ENCODE data around the gene CYP11A1. TPM values are rescaled to one million over a fixed set of nuclear protein-coding genes. Genes with fewer than 3 reads are reported as not detected.

Gene CYP11A1
- total and polyA plus RNA-seq, 2 donors (not counting 1 experiment from before 2014, with no cell fraction given), result not detected

DNA sequence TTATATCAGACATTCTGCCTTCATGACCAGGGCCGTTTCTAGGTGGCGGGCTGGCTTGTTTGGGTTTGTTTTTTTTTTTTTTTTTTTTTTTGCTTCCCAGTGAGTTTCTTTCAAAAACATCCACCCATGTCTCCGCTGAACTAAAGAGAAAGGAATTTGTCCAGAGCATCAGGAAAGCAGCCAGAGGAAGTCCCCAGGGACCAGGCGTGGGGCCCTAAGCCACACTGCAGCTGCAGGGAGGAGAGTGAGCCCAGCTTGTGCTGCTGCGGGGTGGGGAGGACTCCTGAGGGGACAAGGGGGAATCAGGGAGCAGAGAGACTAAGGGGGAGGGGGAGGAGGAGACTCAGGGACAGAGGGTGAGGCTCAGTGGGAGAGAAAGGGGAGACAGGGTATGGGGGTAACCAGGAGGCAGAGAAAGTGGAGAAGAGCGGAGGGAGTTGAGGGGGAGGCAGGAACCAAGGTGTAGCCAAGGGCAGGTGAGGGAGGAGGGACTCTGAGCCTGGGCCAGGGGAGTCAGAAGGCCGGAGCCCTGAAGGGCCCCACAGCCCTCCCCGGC is 49.5 kb downstream of the CYP11A1 start:
- Histone ChIP-seq H3K9me3 (ENCODE audit: control extremely low read depth in 1 of 3, control insufficient read depth in 2 of 3, insufficient read depth in 1 of 3, low read length in 2 of 3) (no peaks in the 10 kb centered on the region), H4K20me1 (ENCODE audit: control insufficient read depth, insufficient read depth, low read length, poor library complexity, severe bottlenecking) (no peaks in the 10 kb centered on the region), H3K4me3 (ENCODE audit: control extremely low read depth in 1 of 5, extremely low read depth in 1 of 5, insufficient read depth in 1 of 5, low read depth in 2 of 5, low read length in 4 of 5) (no peak overlapping the region), H2AFZ (ENCODE audit: insufficient read depth, low read depth, low read length, poor library complexity, severe bottlenecking) (no peak overlapping the region), H3K36me3 (replicated peaks in 1 of 2; ENCODE audit: control extremely low read depth in 1 of 2, control insufficient read depth in 1 of 2, extremely low read depth in 1 of 2, insufficient read depth in 2 of 2, low read length in 1 of 2) (no peaks in the 10 kb centered on the region), H3K27ac (ENCODE audit: low read length in 2 of 2) (no peak overlapping the region), H3K27me3 (replicated peaks in 1 of 4; ENCODE audit: control extremely low read depth in 1 of 4, control insufficient read depth in 3 of 4, insufficient read depth in 4 of 4, low read length in 3 of 4) (peaks cover 0 to 11% (median 0%) of the 10 kb centered on the region in 4 experiments), H3K4me2 (replicated peaks; ENCODE audit: low read depth, low read length, poor library complexity, severe bottlenecking) (no peak overlapping the region), H3K79me2 (ENCODE audit: control insufficient read depth, insufficient read depth, low read length) (no peaks in the 10 kb centered on the region), H3K4me1 (ENCODE audit: control insufficient read depth in 2 of 2, insufficient read depth in 2 of 2, low read length in 2 of 2) (peaks cover 8 to 34% of the 10 kb centered on the region in 2 donors), H3K9ac (ENCODE audit: low read length) (no peak overlapping the region)
- 34% methylated on average over 3 of the region's 8 CpGs for WGBS (ENCODE audit: insufficient coverage)
- Mint-ChIP-seq H3K4me1 (peaks cover 13% of the 10 kb centered on the region), H3K4me3 (no peak overlapping the region), H3K9me3 (ENCODE audit: insufficient read depth) (no peaks in the 10 kb centered on the region), H3K27ac (no peak overlapping the region), H3K27me3 (peaks cover 7% of the 10 kb centered on the region)
- ChIA-PET POLR2A (interaction anchor here (0.6 kb wide), 1 partner anchor 1152 kb away, joined by 7 read pairs; no protein-coding TSS in a partner anchor), CTCF (interaction anchor here (0.6 to 3.2 kb wide), 2 partner anchors 10 to 17 kb away, joined by 3 to 17 read pairs; no protein-coding TSS in a partner anchor)
- DNase-seq (no peak), ATAC-seq (ENCODE audit: low read depth) (no peak)
- intact Hi-C loops (cut with micrococcal nuclease), result no loop called here
- TF ChIP-seq EZH2 (IDR thresholded peaks at IDR 0.05; ENCODE audit: borderline replicate concordance, insufficient read depth, low read depth, low read length, poor library complexity, severe bottlenecking), result no peak
- TF ChIP-seq, protein P1, sequence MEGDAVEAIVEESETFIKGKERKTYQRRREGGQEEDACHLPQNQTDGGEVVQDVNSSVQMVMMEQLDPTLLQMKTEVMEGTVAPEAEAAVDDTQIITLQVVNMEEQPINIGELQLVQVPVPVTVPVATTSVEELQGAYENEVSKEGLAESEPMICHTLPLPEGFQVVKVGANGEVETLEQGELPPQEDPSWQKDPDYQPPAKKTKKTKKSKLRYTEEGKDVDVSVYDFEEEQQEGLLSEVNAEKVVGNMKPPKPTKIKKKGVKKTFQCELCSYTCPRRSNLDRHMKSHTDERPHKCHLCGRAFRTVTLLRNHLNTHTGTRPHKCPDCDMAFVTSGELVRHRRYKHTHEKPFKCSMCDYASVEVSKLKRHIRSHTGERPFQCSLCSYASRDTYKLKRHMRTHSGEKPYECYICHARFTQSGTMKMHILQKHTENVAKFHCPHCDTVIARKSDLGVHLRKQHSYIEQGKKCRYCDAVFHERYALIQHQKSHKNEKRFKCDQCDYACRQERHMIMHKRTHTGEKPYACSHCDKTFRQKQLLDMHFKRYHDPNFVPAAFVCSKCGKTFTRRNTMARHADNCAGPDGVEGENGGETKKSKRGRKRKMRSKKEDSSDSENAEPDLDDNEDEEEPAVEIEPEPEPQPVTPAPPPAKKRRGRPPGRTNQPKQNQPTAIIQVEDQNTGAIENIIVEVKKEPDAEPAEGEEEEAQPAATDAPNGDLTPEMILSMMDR (IDR thresholded peaks at IDR 0.05), result no peak

DNA sequence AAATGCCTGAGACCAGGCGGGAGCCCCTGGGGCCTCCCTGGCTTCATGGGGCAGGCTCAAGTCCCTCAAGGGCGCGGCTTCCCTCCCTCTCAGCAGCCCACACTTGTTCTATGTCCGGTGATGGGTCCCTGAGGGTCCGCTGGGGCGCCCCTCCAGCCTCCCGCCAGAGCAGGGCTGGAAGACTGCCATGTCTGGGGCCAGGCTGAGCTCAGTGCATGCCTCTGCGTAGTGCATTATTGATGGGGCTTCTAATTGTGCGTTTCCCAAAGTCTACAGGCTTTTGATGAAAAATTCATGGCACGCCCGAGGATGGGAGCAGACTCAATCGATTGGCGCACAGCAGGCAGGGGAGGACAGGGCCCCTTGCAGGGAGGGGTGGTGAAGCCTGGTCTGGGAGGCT is 51.3 kb downstream of the CYP11A1 start:
- WGBS (ENCODE audit: insufficient coverage), result 64% methylated on average over 13 of the region's 13 CpGs
- Histone ChIP-seq H3K9me3 (ENCODE audit: control extremely low read depth in 1 of 3, control insufficient read depth in 2 of 3, insufficient read depth in 1 of 3, low read length in 2 of 3) (no peaks in the 10 kb centered on the region), H4K20me1 (ENCODE audit: control insufficient read depth, insufficient read depth, low read length, poor library complexity, severe bottlenecking) (no peaks in the 10 kb centered on the region), H3K27ac (ENCODE audit: low read length in 2 of 2) (no peak overlapping the region), H2AFZ (ENCODE audit: insufficient read depth, low read depth, low read length, poor library complexity, severe bottlenecking) (no peak overlapping the region), H3K4me2 (replicated peaks; ENCODE audit: low read depth, low read length, poor library complexity, severe bottlenecking) (no peak overlapping the region), H3K9ac (ENCODE audit: low read length) (no peak overlapping the region), H3K36me3 (replicated peaks in 1 of 2; ENCODE audit: control extremely low read depth in 1 of 2, control insufficient read depth in 1 of 2, extremely low read depth in 1 of 2, insufficient read depth in 2 of 2, low read length in 1 of 2) (no peaks in the 10 kb centered on the region), H3K4me3 (ENCODE audit: control extremely low read depth in 1 of 5, extremely low read depth in 1 of 5, insufficient read depth in 1 of 5, low read depth in 2 of 5, low read length in 4 of 5) (no peak overlapping the region), H3K27me3 (replicated peaks in 1 of 4; ENCODE audit: control extremely low read depth in 1 of 4, control insufficient read depth in 3 of 4, insufficient read depth in 4 of 4, low read length in 3 of 4) (peaks cover 0 to 7% (median 0%) of the 10 kb centered on the region in 4 experiments), H3K79me2 (ENCODE audit: control insufficient read depth, insufficient read depth, low read length) (no peaks in the 10 kb centered on the region), H3K4me1 (ENCODE audit: control insufficient read depth in 2 of 2, insufficient read depth in 2 of 2, low read length in 2 of 2) (peaks cover 8 to 34% of the 10 kb centered on the region in 2 donors)
- TF ChIP-seq, protein P1 (IDR thresholded peaks at IDR 0.05), result no peak
- TF ChIP-seq EZH2 (IDR thresholded peaks at IDR 0.05; ENCODE audit: borderline replicate concordance, insufficient read depth, low read depth, low read length, poor library complexity, severe bottlenecking), result no peak
- DNase-seq (no peak), ATAC-seq (ENCODE audit: low read depth) (no peak)
- ChIA-PET POLR2A (no interaction called here), CTCF (interaction anchor here (0.8 kb wide), 1 partner anchor 188 kb away, joined by 3 read pairs; no protein-coding TSS in a partner anchor)
- intact Hi-C loops (cut with micrococcal nuclease), result no loop called here
- H3K27ac Mint-ChIP-seq, result no peak overlapping the region
- no peak overlapping the region for H3K4me3 Mint-ChIP-seq
- H3K27me3 Mint-ChIP-seq, result no peaks in the 10 kb centered on the region
- peaks cover 13% of the 10 kb centered on the region for H3K4me1 Mint-ChIP-seq
- H3K9me3 Mint-ChIP-seq (ENCODE audit: insufficient read depth), result no peaks in the 10 kb centered on the region

Measured in B cell (primary cell).